ENCODE measurements around the gene AVEN.

Gene AVEN

GRCh38 chr15:34079904-34080303, 40.9 kb upstream of the AVEN start:
- Histone ChIP-seq H2AFZ (ENCODE audit: low read length) (no peak overlapping the region), H3K9me3 (replicated peaks; ENCODE audit: insufficient read depth, low read length) (no peaks in the 10 kb centered on the region), H3K36me3 (replicated peaks; ENCODE audit: insufficient read depth, low read length) (no peaks in the 10 kb centered on the region), H4K20me1 (ENCODE audit: insufficient read depth, low read length) (no peaks in the 10 kb centered on the region), H3K79me2 (ENCODE audit: low read length) (no peaks in the 10 kb centered on the region), H3F3A (ENCODE audit: insufficient read depth, low read length) (no peaks in the 10 kb centered on the region), H3K27me3 (replicated peaks; ENCODE audit: insufficient read depth, low read length) (no peaks in the 10 kb centered on the region), H3K9me2 (replicated peaks; ENCODE audit: insufficient read depth, low read length) (no peaks in the 10 kb centered on the region), H3K9ac (ENCODE audit: low read length) (no peak overlapping the region), H3K4me1 (ENCODE audit: low read length) (no peaks in the 10 kb centered on the region), H3K27ac (ENCODE audit: low read length) (no peak overlapping the region), H3K4me2 (ENCODE audit: low read depth, low read length) (no peak overlapping the region), H3K4me3 (ENCODE audit: low read length) (no peak overlapping the region)
- TF ChIP-seq EZH2 (optimal IDR thresholded peaks at IDR 0.05; ENCODE audit: low read depth, low read length) (no peak), CTCF (IDR thresholded peaks at IDR 0.05; ENCODE audit: low read length) (no peak), EZH2phosphoT487 (IDR thresholded peaks at IDR 0.05; ENCODE audit: low read length) (no peak)
- no peak for DNase-seq

DNA sequence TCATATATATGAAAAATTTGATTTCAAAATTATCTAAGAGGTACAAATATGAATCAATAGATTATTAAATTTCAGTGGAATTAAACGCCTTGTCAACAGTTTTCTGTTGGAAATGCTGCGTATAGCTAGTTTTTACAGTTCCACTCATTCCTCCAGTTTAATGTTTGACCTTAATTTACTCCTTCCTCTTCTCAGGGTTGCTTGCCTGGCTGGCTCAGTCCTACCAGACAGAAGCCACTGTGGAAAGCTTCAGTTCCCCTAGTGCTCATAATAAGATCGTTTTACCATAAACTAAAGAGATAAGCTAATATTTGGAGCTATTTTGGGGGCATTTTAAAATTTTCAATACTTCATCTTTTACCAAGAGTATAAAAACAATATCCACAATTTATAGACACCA, 39.9 kb upstream of the AVEN start:
- TF ChIP-seq EZH2 (optimal IDR thresholded peaks at IDR 0.05; ENCODE audit: low read depth, low read length), result no peak
- no peak for TF ChIP-seq CTCF (IDR thresholded peaks at IDR 0.05; ENCODE audit: low read length)
- no peak for TF ChIP-seq EZH2phosphoT487 (IDR thresholded peaks at IDR 0.05; ENCODE audit: low read length)
- no peaks in the 10 kb centered on the region for H3K79me2 ChIP-seq (ENCODE audit: low read length)
- no peak for DNase-seq
- no peaks in the 10 kb centered on the region for H3F3A ChIP-seq (ENCODE audit: insufficient read depth, low read length)
- H3K4me3 ChIP-seq (ENCODE audit: low read length), result no peak overlapping the region
- H3K36me3 ChIP-seq (replicated peaks; ENCODE audit: insufficient read depth, low read length), result no peaks in the 10 kb centered on the region
- H3K9ac ChIP-seq (ENCODE audit: low read length), result no peak overlapping the region
- no peaks in the 10 kb centered on the region for H3K9me2 ChIP-seq (replicated peaks; ENCODE audit: insufficient read depth, low read length)
- H4K20me1 ChIP-seq (ENCODE audit: insufficient read depth, low read length), result no peaks in the 10 kb centered on the region
- H3K4me2 ChIP-seq (ENCODE audit: low read depth, low read length), result no peak overlapping the region
- H3K27ac ChIP-seq (ENCODE audit: low read length), result no peak overlapping the region
- no peaks in the 10 kb centered on the region for H3K9me3 ChIP-seq (replicated peaks; ENCODE audit: insufficient read depth, low read length)
- no peaks in the 10 kb centered on the region for H3K4me1 ChIP-seq (ENCODE audit: low read length)
- no peak overlapping the region for H2AFZ ChIP-seq (ENCODE audit: low read length)
- no peaks in the 10 kb centered on the region for H3K27me3 ChIP-seq (replicated peaks; ENCODE audit: insufficient read depth, low read length)

DNA sequence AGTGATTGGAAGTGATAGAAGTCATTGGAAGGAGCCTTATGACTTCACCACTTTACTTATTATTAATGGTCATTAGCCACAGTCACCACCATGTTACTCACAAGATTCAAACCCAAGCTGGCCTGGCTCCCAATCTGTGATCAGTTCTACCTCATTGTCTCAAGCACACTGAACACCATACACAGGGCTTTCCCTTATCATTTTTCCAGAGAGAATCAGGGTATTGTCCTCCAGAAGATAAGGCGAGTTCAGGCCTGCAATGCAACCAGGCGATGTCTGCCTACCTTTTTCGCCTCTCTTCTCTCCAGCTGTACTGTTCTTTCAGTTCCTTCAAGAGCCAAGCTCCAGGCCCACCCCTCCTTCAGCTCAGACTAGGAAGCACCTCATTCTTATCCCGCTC, 37.8 kb upstream of the AVEN start:
- no peak for DNase-seq
- Histone ChIP-seq H3K4me2 (ENCODE audit: low read depth, low read length) (no peak overlapping the region), H3K79me2 (ENCODE audit: low read length) (no peaks in the 10 kb centered on the region), H3F3A (ENCODE audit: insufficient read depth, low read length) (no peaks in the 10 kb centered on the region), H3K4me1 (ENCODE audit: low read length) (no peaks in the 10 kb centered on the region), H3K9ac (ENCODE audit: low read length) (no peak overlapping the region), H3K27me3 (replicated peaks; ENCODE audit: insufficient read depth, low read length) (no peaks in the 10 kb centered on the region), H2AFZ (ENCODE audit: low read length) (no peak overlapping the region), H3K9me3 (replicated peaks; ENCODE audit: insufficient read depth, low read length) (no peaks in the 10 kb centered on the region), H4K20me1 (ENCODE audit: insufficient read depth, low read length) (no peaks in the 10 kb centered on the region), H3K4me3 (ENCODE audit: low read length) (no peak overlapping the region), H3K36me3 (replicated peaks; ENCODE audit: insufficient read depth, low read length) (no peaks in the 10 kb centered on the region), H3K9me2 (replicated peaks; ENCODE audit: insufficient read depth, low read length) (no peaks in the 10 kb centered on the region), H3K27ac (ENCODE audit: low read length) (no peak overlapping the region)
- TF ChIP-seq CTCF (IDR thresholded peaks at IDR 0.05; ENCODE audit: low read length), result no peak
- TF ChIP-seq EZH2phosphoT487 (IDR thresholded peaks at IDR 0.05; ENCODE audit: low read length), result no peak
- no peak for TF ChIP-seq EZH2 (optimal IDR thresholded peaks at IDR 0.05; ENCODE audit: low read depth, low read length)
